SK-N-DZ (cell line): Measurements from ENCODE around the gene TSPAN3.

ENCODE experiments used
- DNase-seq: peaks from one replicate; pipeline ENCODE4 v3.0.0-alpha.2; 2015; ENCODE audit warnings: low spot score

The TSPAN3 gene

DNA sequence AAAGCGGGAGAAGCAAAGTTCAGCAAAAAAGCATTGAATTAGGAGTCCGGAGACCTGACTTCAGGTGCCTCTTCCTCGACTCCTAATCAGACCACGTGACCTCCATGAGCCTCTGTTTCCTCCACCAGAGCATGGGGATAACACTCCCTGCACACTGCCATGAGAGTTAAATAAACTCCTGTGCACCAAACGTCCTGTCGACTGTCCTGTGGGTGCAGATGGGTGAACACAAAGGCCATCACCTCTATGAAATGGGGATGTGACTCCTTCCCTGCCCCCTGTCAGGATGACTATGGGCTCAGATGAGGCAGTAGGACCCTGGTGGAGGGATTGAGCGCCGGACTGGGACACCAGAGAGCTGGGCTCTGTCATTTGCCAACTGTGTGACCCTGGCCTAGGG lies 13.5 kb upstream of the TSPAN3 start:
- DNase-seq, result no peak

DNA sequence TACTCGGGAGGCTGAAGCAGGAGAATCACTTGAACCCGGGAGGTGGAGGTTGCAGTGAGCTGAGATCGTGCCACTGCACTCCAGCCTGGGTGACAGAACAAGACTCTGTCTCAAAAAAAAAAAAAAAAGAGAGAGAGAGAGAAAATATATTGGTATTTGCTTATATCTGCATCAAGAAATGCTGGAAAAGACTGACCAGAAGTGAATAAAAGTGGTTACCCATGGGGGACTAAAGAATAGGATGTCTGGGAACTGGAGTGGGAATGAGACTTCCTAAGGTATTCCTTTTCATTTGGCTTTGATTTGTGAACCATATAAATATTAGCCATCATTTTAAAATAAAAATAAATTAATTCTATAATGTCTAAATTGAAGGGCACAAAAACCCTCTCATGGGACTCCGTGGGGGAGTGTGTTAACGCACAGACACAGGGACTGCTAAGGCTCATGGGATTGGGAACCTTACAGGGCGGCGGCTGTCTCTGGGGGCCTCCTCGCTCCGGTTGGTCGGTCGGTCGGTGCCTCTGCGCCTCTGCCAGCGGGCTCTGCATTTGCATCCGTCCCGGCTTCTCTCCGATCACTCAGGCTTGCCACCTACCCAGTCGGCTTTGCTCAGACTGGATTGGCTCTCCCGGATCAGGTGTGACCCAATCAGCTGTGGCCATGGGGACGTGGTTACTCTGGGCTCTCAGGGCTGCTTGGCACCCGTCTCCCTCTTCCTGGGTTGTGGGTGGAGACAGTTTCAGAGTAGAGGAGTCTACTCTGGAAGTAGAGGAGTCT lies 12.7 kb upstream of the TSPAN3 start:
- peak; percentile 91 for DNase-seq

DNA sequence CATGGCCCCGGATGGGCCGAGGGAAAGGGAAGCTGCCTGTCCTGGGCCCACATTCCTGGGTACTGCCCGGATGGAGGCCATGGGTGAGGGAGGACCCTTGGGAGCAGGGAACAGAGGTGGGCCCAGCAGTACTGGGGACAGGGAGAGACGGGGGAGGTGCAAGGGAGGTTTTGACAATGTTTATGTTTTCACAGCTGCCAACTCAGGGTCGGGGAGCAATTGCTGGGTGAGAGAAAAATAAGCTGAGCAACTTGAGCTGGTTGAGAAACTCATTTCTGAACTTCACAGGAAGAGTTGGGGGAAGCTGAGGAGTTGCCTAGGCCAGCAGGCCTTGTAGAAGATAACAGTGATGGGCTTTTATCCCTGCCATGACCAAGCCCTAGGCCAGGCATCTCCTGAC lies 11.1 kb upstream of the TSPAN3 start:
- no peak for DNase-seq

DNA sequence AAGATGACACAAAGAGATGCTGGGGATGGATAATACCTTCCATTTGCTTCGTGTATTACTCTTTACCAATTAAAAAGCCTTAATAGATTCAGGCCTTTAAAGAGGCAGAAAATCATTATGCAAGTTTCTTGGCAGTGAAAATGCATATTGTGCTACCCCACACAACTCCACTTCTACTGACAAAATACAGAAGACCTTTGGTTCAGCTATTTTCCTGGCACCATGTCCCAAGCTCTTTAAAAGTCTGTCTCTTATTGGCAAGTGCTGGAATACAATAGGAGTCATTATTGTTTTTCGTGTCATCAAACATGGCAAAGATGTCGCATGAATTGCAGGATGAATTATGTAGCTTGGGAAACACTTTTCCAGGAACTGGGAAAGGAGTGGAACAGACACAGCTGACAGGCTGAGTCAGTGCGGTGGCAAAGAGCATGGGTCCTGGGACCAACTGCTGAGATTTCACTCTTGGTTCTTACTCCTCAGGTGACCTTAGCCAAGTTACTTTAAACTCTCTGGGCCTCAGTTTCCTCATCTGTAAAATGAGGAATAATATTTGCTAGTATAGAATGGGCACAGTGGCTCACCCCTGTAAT lies 5.5 kb upstream of the TSPAN3 start:
- DNase-seq, result no peak

DNA sequence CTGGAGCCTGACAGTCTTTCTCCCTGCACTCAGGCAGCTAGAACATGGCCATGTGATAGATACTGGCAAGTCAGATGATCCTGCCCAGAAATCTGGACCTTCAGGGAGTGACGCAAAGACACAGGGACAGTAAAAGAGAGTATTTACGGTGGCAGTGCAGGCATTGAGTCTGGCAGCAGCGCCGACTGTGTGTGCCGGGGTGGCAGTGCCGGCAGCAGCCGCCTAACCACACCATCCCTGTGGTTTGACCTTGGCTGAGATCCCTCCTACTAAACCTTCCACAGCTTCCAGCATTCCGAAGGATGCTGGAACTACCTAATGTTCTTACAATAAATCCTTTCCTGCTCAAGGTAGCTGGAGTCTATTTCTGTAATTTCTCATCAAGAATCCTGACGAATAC lies 4.6 kb upstream of the TSPAN3 start:
- no peak for DNase-seq

DNA sequence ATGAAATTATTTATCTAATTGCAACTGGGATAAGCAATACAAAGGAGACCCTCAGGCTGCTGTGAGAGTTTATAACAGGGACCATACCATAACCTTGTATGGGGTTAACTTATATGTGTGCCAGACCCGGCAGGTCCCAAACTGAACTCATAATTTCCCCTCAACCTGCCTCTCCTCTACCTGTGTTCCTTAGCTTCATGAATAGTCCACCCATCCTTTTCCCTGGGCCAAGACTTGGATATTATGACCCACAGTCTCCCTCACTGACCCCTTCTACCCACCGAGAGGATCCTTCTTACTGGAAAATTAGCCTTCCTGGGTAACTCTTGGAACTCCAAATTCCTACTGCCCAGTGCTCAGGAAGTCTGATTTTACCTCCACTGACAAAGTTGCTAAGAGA lies 3.4 kb upstream of the TSPAN3 start:
- no peak for DNase-seq

DNA sequence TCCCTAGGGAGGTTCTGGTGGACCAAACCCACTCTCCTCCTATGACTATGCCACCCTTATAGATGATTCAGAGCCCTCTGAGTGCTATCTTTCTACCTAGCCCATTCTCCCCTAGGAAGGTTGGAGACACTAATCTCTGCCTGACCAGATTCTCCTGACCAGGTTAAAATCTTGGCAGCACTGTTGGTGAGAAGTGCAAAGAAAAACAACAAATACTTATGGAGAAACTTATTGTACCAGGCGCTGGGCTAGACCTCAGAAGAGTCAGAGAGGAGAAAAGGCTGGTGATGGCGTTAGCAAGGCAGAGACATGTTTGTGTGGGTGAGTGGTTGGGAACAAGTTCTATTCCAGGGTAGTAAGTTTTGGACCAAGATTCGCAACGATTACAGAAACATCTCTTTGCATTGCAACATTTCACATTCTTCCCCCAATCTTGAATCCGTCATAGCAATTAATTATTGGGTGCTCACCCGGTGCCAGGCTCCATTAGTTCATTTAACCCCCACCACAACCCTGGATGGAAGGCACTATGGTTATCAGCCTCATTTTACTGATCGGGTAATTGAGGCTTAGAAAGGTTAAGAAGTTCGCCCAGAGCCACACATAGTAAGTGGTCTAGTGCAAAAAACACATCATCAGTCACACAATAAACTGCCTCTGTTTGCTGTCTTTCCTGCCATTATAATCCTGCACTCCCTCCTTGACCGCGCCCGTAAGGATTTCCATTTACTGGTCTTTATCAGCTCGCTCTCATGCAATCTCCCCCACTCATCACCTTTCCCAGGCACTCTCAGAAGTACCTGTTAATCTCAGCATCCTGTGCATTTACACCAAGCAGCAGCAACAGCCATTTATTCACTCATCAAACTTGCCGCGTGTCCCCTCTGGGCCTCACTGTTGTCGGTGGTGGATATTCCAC lies 655 bp upstream of the TSPAN3 start:
- no peak for DNase-seq

DNA sequence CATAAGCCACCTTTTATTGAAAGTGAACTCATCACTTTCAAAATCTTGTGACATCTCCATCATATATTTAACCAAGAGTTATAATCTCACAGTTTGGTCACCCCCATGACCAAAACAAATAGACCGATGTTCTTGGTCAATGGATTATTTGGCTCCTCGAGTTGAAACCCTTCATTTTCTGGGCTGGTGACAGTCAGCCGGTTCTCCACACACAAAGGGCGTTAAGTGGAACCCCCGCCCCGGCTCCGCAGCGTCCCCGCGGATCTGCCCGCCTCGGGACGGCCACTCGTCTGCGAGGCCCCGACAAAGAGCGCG lies 772 bp downstream of the TSPAN3 start:
- no peak for DNase-seq

DNA sequence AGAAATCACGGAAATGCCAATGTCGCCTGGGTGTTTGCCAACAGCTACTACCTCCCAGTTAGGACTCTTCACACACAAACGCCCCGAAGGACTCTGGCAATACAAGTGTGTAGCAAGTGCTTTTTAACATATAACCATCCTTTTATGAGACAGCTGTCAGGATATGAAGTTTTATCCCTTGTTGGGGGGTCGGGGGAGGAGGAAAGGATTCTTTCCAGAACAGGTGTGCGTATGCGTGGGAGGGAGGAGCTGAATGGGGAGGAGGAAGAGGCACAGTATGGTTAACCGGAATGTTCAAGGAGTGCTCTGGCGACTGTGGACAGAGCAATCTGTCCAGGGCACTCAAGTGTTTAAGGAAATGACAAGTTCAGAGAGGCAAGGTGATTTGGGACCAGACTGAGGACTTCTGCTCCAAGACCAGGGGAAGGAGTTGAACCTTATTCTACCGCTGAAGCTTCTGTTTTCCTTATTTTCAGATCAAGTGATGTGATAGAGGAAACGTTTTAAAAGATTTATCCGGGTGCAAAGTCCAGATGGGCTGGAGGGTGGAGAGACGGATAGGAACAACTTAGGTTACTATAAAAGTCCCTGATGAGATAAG lies 1.3 kb downstream of the TSPAN3 start:
- no peak for DNase-seq

DNA sequence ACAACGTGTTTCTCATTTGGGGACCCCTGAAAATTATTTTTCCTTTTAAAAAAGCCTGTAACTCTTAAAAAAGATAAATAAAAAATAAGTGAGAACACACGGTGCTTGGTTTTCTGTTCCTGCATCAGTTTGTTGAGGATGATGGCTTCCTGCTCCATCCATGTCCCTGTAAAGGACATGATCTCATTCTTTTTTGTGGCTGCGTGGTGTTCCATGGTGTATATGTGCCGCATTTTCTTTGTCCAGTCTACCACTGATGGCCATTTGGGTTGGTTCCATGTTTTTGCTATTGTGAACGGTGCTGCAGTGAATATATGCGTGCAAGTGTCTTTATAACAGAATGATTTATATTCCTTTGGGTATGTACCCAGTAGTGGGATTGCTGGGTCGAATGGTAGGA lies 2.3 kb downstream of the TSPAN3 start:
- DNase-seq, result no peak

DNA sequence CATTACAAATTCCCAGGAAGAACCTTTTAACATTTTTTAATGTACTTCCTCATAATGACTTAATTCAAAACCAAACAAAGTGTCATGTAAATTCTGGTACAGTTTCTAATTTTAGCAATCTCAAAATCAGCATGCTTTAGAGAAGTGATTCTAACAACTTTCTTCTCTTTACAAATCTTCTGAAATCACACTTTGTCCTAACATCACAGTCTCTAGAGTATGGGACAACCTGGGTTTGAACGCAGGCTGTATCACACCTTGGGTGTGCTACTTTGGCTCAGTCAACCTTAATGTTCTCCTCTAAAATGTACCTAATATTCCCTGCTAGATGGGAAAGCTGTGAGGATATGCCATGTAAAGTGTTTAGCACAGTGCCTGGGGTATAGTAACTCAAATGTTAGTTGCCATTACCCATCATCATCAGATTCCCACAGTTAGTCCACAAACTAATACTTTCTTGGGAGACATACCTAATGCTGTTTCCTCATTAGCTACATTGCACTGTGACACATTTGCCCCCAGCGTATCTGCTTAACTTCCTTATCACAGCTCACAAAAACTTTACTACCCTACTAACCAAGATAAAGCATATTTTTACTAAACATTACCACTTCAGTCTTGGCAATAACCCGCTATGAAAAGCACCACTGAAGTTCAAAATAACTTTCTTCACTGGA lies 3.1 kb downstream of the TSPAN3 start:
- no peak for DNase-seq

DNA sequence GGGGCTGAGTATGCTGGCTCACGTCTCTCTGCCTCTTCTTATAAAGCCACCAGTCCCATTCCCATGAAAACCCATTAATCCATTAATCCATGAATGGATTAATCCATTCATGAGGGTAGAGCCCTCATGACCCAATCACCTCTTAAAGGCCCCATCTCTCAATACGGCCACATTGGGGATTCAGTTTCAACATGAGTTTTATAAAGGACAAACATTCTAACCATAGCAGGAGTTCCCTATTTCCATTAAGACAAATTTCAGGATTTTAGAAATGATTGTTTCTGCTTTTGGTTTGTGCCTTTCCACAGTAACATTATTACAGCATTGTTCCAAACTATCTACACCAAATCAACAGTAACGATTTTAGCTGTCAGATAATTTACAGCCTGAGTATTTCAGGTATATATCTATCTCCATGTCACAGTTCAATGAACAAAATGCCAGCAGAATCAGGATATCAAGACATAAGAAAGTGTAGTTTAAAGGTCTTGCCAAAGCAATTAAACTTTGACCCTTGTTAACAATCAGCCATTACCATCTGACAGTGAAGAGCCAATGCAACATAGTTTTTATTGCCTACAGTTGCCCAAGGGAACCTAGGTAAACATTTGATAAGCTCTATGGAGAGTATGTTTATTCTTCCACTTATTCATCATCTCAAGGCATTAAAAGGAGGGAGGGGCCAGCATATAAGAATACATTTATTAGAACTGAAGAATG lies 3.8 kb downstream of the TSPAN3 start:
- DNase-seq, result no peak

DNA sequence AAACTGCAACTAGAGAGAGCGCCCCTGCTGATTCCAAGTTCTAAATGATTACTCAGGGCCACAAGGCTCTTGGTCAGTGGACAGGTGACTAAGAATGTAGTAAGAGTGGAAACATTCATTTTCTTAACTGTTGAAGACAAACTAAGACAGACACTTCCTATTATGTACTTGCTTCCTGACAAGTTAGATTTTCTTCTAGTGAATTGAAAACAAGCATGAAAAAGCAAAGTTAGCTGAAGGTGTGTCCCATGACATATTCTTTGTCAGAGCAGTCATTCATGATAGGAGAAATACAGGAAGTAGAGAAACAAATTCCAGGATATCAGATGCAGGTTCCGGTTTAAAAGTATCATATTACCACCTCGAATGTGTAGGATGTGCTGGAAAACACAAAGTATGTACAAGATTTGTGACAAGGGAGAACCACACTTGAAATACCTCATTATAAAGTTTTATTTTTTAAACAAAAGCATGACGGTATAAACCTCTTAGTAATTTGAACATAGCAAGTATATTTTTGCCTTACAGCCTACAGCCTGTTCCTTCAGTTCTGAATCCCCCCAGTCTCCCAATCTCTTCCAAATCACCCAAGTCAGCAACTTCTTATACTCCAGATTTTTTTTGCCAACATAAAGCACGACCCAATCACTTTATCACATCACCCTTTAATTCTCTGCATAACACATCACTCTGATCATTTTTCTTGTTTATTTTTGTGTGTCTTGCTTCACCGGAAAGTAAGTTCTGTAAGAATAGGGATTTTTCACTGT lies 6.2 kb downstream of the TSPAN3 start:
- DNase-seq, result no peak

DNA sequence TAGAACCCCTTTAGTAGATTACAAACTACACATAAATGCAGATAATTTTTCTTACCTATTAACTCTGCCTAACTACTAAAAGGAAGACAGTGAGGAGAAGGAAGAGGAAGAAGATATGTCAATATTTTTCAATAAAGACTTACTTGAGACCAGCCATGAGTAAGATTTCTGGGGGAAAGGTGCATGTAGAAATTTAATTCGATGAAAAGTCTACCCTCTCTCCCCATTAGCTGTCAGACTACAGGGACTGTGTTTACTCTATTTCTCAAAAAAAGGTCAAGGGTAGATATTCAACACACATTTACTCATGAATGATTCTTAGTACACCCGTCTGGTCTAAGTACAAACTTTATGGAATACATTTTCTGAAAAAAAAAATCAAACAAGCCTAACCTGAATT lies 6.8 kb downstream of the TSPAN3 start:
- no peak for DNase-seq

DNA sequence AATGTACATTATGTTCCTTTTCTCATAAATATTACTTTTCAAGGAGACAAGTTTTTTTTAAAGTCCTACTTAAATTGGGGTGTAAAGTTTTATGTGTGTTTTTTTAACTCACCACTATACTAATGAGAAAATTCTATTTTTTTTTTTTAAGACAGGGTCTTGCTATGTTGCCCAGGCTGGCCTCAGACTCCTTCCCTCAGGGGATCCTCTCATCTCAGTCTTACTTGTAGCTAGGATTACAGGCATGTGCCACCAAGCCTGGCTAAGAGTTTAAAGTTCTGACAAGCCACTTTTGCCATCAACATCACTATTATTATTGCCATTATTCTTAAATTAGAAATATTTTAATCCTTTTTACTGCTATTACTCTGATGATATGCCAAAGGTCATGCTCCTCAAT lies 7.7 kb downstream of the TSPAN3 start:
- no peak for DNase-seq

DNA sequence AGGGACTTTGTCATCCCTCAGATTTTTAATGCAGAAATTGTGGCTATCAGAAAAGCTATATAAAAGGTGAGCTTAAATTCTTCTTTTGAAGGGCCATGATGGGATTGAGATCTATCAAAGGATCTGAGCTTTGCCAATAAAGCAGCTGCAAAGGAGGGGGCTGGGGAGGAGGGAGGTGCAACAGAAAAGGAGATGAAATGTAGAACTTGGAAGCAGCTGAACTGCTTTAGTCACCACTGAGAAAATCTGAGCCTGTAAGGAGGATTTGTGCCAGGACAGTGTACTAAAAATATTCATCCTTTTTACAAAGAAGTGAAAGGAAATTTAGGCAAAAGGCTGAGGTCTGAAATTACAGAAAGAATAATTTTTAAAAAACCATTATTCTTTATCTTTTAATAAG lies 10.4 kb downstream of the TSPAN3 start:
- no peak for DNase-seq

DNA sequence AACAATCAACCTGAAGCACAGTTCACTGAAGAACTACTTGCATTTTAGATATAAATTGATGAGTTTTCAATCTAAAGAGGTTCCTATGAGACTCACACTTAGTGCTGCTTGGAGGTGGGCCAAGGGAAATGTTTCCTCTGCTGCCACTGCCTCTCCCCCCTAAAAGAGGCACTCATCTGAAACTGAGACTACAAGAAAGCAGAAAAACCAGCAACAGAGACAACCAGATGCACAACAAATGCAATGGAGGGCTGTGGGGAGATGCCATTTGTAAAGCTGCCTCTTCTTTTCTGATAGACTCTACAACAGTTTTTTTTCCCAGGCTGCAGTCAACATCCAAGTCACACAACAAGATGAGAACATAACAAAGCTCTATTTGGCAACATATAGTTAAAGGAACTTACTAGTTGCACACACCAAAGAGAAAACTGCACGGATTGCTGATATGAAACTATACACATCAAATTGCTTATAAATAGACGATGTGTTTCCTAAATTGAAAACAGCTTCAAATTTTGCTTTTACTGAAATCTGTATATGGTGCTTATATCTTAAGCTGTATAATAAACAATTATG lies 11.0 kb downstream of the TSPAN3 start:
- no peak for DNase-seq

DNA sequence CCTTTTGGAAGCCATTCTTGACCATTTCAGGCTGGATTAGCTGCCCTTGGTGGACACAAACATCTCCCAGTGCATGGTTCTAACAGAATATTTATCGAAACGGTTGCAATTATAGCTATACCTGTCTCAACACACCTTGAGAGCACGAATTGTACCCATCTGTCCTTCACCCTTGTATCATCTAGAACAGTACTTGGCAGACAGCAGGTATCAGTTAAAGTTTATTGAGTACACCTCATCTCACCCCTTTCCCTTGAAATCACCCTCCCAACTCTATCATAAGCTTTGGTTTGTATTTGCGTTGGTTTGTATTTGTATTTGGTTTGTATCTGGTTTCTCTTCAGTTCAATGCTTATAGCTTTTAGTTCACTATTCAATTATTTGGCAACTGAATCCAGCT lies 12.4 kb downstream of the TSPAN3 start:
- DNase-seq, result no peak

DNA sequence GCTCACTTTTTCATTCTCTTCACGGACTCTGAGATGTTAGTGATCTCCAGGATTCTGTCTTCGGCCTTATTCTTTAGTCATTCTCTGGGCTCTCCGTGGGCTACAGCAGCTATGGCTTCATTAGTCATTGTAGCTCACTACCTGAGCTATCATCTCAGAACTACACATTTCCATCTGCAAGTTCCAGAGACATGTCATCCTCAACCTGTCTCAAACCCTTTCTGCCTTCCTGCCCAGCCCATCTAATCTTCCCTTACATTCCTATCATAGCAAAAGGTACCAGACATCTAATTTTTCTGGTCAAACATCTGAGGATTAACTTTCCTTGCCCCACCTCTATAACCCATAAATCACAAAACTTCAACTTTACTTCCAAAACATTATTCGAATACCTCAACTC lies 13.2 kb downstream of the TSPAN3 start:
- DNase-seq, result no peak

DNA sequence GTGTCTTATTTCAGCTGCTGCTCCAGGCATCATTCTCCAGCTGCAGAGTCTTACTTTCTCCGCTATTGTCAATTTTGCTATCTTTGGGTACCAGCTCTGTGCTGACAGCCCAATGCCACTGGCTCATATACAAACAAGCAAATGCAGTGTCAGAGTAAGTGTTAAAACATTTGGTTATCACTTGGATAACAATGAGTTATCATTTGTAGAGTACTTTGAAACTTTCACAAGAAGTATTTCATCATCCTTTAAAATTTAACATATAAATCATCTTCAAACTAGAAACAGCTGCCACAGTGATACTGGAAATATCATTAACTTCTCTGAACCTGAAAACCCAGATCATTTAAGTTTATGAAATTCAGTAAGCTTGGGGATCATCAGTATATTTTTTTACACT lies 13.8 kb downstream of the TSPAN3 start:
- DNase-seq, result no peak
